A549 (cell line): ENCODE data around the gene NOX3.

Experiments
- CHD2 ChIP-seq: fragments of 150-350 bp; IDR thresholded peaks from 2 replicates; pipeline ENCODE4 v1.6.1; 2014; ENCODE audit warnings: low read length; ENCODE audit not compliant: partially characterized antibody
- CTCF ChIP-seq: fragments of >200 bp; sonication (Bioruptor Twin); formaldehyde crosslinking; IDR thresholded peaks from 3 replicates; pipeline ENCODE4 v1.5.1; 2016
- EP300 ChIP-seq, 2 experiments: fragments of >200 bp; sonication (Bioruptor Twin); formaldehyde crosslinking; IDR thresholded peaks; 2 replicates in 1 of 2; 3 replicates in 1 of 2; pipeline ENCODE4 v1.6.1; 2016 to 2017
- ESRRA ChIP-seq: fragments of 150-350 bp; IDR thresholded peaks from 2 replicates; pipeline ENCODE4 v1.6.1; 2014; ENCODE audit warnings: mild to moderate bottlenecking, low read length, borderline replicate concordance
- JUN ChIP-seq, 2 experiments: fragments of >200 bp; sonication (Bioruptor Twin); formaldehyde crosslinking; IDR thresholded peaks; 2 replicates in 1 of 2; 3 replicates in 1 of 2; pipeline ENCODE4 v1.6.1; 2016 to 2017
- KDM1A ChIP-seq: fragments of 200-600 bp; sonication (generic); IDR thresholded peaks from 2 replicates; pipeline ENCODE4 v1.6.1; 2016; ENCODE audit warnings: low read depth, mild to moderate bottlenecking
- POLR2A ChIP-seq: IDR thresholded peaks from 2 replicates; pipeline ENCODE4 v1.6.1; 2012; ENCODE audit warnings: mild to moderate bottlenecking, low read length
- POLR2AphosphoS2 ChIP-seq: conservative IDR thresholded peaks from 2 replicates; pipeline ENCODE4 v1.6.1; 2012; ENCODE audit warnings: low read length, improper control_type of control experiment, inconsistent platforms
- RNF2 ChIP-seq: fragments of 200-600 bp; sonication (generic); IDR thresholded peaks from 2 replicates; pipeline ENCODE4 v1.6.1; 2016; ENCODE audit warnings: low read depth, mild to moderate bottlenecking, antibody characterized with exemption, moderate library complexity, borderline replicate concordance
- TF ChIP-seq, protein P1 (sequence below): IDR thresholded peaks from 2 replicates; pipeline ENCODE4 v1.6.1; 2012; ENCODE audit warnings: low read depth, borderline replicate concordance
- TF ChIP-seq, protein P2 (sequence below): IDR thresholded peaks from 2 replicates; pipeline ENCODE4 v1.6.1; 2012

GRCh38 chr6:155408231-155408630 is 47.4 kb downstream of the NOX3 start:
- TF ChIP-seq JUN (IDR thresholded peaks at IDR 0.05) = no peak
- no peak for TF ChIP-seq KDM1A
- no peak for TF ChIP-seq CTCF
- no peak for TF ChIP-seq POLR2A
- TF ChIP-seq, protein P1, sequence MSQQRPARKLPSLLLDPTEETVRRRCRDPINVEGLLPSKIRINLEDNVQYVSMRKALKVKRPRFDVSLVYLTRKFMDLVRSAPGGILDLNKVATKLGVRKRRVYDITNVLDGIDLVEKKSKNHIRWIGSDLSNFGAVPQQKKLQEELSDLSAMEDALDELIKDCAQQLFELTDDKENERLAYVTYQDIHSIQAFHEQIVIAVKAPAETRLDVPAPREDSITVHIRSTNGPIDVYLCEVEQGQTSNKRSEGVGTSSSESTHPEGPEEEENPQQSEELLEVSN = no peak
- no peak for TF ChIP-seq POLR2AphosphoS2
- TF ChIP-seq, protein P2, sequence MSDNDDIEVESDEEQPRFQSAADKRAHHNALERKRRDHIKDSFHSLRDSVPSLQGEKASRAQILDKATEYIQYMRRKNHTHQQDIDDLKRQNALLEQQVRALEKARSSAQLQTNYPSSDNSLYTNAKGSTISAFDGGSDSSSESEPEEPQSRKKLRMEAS = no peak
- TF ChIP-seq EP300 (IDR thresholded peaks at IDR 0.05) = no peak
- no peak for TF ChIP-seq ESRRA
- no peak for TF ChIP-seq CHD2
- TF ChIP-seq RNF2 = no peak
